ENCODE data around the gene RCAN1.

DNA sequence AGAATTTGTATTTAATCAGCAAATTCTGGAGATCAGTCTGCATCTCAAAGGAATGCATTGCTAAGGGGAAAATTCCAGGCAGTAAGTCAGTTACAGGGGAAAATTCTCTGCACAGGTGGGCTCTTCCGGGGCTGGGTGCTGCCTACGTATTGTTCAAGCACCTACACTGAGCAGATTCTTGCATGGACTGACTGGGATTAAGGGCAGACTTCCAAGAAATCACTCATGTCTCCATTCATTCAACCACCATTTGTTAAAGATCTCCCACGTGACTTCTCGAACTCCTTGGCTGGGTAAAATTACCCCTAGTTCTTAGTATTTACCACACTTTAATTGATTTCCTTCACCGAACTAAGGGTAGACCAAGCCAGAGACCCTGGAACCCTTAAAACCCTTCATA, 74.7 kb downstream of the RCAN1 start:
- no peak for TF ChIP-seq CTCF (IDR thresholded peaks at IDR 0.05)
- TF ChIP-seq REST (IDR thresholded peaks at IDR 0.05; ENCODE audit: insufficient read depth in 1 of 2, low read depth in 2 of 2, low read length in 1 of 2), result no peak
